ENCODE data around the gene RASSF7. TPM values are rescaled to one million over a fixed set of nuclear protein-coding genes. Genes with fewer than 3 reads are reported as not detected.

The RASSF7 gene
- total RNA-seq, 1 experiment from 2014 or later: 36.2 TPM

DNA sequence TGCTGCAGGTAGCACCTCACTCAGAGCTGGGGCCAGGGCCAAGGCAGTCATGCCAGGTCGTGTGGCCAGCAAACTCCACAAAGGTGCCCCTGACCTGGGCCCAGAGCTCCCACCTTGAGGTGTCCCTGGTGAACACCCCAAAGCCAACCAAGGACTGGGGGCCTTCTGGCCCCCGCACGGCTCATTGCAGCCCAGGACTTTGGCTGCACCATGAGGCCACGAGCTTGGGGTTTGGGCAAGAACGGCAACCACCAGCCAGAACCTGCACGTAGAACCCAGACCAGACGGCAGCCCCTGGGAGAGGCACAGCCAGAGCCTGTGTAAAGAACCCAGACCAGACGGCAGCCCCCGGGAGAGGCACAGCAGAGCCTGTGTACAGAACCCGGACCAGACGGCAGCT lies 15.6 kb upstream of the RASSF7 start:
- H3K4me1 ChIP-seq (replicated peaks; ENCODE audit: insufficient read depth): no peaks in the 10 kb centered on the region
- H3K9me2 ChIP-seq (ENCODE audit: insufficient read depth): no peaks in the 10 kb centered on the region
- no peak for DNase-seq
- no peaks in the 10 kb centered on the region for H3K9me3 ChIP-seq (ENCODE audit: insufficient read depth, low read depth)
- no peaks in the 10 kb centered on the region for H3K27me3 ChIP-seq (ENCODE audit: insufficient read depth, low read depth)
- no peaks in the 10 kb centered on the region for H3K36me3 ChIP-seq (ENCODE audit: low read depth)
- ChIA-PET CTCF (no interaction called here), POLR2A (ENCODE audit: unreplicated experiment) (no interaction called here)
- no peaks in the 10 kb centered on the region for H3K79me2 ChIP-seq (ENCODE audit: low read depth)
- no peak overlapping the region for H3K27ac ChIP-seq
- H3F3A ChIP-seq (ENCODE audit: insufficient read depth, low read depth): no peaks in the 10 kb centered on the region
- H3K4me2 ChIP-seq: no peak overlapping the region
- H4K20me1 ChIP-seq (ENCODE audit: insufficient read depth): no peaks in the 10 kb centered on the region
- H3K4me3 ChIP-seq: no peak overlapping the region
- TF ChIP-seq, protein P1, sequence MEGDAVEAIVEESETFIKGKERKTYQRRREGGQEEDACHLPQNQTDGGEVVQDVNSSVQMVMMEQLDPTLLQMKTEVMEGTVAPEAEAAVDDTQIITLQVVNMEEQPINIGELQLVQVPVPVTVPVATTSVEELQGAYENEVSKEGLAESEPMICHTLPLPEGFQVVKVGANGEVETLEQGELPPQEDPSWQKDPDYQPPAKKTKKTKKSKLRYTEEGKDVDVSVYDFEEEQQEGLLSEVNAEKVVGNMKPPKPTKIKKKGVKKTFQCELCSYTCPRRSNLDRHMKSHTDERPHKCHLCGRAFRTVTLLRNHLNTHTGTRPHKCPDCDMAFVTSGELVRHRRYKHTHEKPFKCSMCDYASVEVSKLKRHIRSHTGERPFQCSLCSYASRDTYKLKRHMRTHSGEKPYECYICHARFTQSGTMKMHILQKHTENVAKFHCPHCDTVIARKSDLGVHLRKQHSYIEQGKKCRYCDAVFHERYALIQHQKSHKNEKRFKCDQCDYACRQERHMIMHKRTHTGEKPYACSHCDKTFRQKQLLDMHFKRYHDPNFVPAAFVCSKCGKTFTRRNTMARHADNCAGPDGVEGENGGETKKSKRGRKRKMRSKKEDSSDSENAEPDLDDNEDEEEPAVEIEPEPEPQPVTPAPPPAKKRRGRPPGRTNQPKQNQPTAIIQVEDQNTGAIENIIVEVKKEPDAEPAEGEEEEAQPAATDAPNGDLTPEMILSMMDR (conservative IDR thresholded peaks at IDR 0.05): no peak
- no peak for TF ChIP-seq EZH2 (IDR thresholded peaks at IDR 0.05; ENCODE audit: low read depth)
- H2AFZ ChIP-seq: no peak overlapping the region
- intact Hi-C loops (cut with micrococcal nuclease; ENCODE audit: unreplicated experiment): no loop called here
- no TSS peak for BruUV-seq (replicated peaks)

DNA sequence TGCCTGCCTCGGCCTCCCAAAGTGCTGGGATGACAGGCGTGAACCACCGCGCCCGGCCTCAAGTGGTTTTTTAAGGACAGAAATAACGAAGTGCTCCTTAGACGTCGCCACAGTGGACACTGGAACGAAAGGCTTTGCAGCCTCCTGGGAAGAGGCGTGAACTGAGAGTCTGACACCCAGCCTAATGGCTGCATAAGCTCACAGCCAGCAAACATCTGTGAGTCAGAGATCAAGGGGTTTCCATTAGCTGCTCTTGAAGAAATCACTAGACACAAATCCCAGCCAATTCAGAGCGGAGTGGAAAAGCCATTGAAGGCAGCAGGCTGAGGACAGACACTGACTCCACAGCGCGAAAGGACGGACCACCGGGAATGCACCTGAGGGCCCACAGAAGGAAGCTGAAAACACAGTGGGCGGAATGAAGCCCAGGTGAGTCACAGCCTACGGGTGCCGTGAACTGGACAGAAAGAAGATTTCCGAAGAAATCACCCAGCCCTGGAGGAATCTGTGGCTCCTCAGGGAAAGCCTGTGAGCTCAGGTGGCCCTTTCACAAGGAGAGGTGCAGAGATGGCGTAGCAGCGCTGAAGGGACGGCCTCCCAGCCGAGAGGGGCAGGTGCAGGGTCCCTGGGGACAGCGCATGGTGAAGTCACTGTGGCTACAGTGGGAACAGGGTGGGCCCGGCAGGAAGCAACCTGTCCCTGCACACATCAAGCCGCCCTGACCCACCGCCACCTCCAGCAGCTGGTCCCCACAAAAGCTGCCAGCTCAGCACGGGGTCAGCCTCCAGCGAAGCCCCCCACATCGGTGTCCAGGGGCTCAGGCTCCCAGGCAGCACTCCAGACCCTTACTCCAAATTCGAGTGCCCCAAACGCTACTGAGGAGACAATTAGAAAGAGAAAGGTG lies 11.8 kb upstream of the RASSF7 start:
- intact Hi-C loops (cut with micrococcal nuclease; ENCODE audit: unreplicated experiment): no loop called here
- CTCF ChIA-PET: no interaction called here

DNA sequence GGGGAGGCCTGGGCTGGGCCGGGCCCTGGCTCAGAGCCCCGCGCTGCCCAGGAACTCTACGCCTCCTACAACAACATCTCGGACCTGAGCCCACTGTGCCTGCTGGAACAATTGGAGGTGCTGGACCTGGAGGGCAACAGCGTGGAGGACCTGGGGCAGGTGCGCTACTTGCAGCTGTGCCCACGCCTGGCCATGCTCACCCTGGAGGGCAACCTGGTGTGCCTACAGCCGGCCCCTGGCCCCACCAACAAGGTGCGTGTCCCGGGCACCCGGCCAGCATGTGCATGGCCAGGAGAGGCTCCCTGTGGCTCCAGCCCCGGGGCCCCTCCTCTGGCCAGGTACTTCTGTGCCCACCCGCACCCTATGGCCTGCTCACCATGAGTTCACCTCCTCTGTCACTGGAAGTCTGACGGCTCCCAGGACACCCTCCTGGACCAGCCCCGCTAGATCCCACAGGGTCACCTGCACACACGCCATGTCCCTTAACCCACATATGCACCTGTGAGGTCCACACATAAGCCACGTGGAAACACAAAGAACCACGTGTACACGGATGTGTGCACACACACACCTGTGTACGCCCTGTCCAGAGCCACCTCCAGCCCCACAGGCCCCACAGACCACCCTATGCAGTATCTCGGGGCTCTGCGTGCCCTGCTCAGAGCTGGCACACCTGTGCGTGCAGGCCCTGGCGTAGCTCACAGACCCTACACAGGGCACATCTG lies 10.6 kb upstream of the RASSF7 start:
- ChIA-PET CTCF (no interaction called here), POLR2A (ENCODE audit: unreplicated experiment) (no interaction called here)
- no peak for DNase-seq
- no peaks in the 10 kb centered on the region for H3F3A ChIP-seq (ENCODE audit: insufficient read depth, low read depth)
- H3K27ac ChIP-seq: no peak overlapping the region
- H3K4me3 ChIP-seq: no peak overlapping the region
- no TSS peak for BruUV-seq (replicated peaks)
- no peaks in the 10 kb centered on the region for H3K27me3 ChIP-seq (ENCODE audit: insufficient read depth, low read depth)
- H3K79me2 ChIP-seq (ENCODE audit: low read depth): no peaks in the 10 kb centered on the region
- no peaks in the 10 kb centered on the region for H3K4me1 ChIP-seq (replicated peaks; ENCODE audit: insufficient read depth)
- intact Hi-C loops (cut with micrococcal nuclease; ENCODE audit: unreplicated experiment): no loop called here
- H4K20me1 ChIP-seq (ENCODE audit: insufficient read depth): no peaks in the 10 kb centered on the region
- no peaks in the 10 kb centered on the region for H3K9me3 ChIP-seq (ENCODE audit: insufficient read depth, low read depth)
- TF ChIP-seq, protein P1 (conservative IDR thresholded peaks at IDR 0.05): no peak
- TF ChIP-seq EZH2 (IDR thresholded peaks at IDR 0.05; ENCODE audit: low read depth): no peak
- H3K4me2 ChIP-seq: no peak overlapping the region
- H2AFZ ChIP-seq: no peak overlapping the region
- no peaks in the 10 kb centered on the region for H3K9me2 ChIP-seq (ENCODE audit: insufficient read depth)
- H3K36me3 ChIP-seq (ENCODE audit: low read depth): no peaks in the 10 kb centered on the region

More for the DNA sequence above, 11.8 kb upstream of the RASSF7 start:
- Histone ChIP-seq H3K27ac (no peak overlapping the region), H3K79me2 (ENCODE audit: low read depth) (no peaks in the 10 kb centered on the region), H3K9me2 (ENCODE audit: insufficient read depth) (no peaks in the 10 kb centered on the region), H3K4me2 (no peak overlapping the region), H4K20me1 (ENCODE audit: insufficient read depth) (no peaks in the 10 kb centered on the region), H3K36me3 (ENCODE audit: low read depth) (no peaks in the 10 kb centered on the region), H3K27me3 (ENCODE audit: insufficient read depth, low read depth) (no peaks in the 10 kb centered on the region), H3K4me1 (replicated peaks; ENCODE audit: insufficient read depth) (no peaks in the 10 kb centered on the region), H3F3A (ENCODE audit: insufficient read depth, low read depth) (no peaks in the 10 kb centered on the region), H3K9me3 (ENCODE audit: insufficient read depth, low read depth) (no peaks in the 10 kb centered on the region), H2AFZ (no peak overlapping the region), H3K4me3 (no peak overlapping the region)
- POLR2A ChIA-PET (ENCODE audit: unreplicated experiment): no interaction called here
- DNase-seq: no peak
- no TSS peak for BruUV-seq (replicated peaks)
- no peak for TF ChIP-seq EZH2 (IDR thresholded peaks at IDR 0.05; ENCODE audit: low read depth)
- TF ChIP-seq, protein P1 (conservative IDR thresholded peaks at IDR 0.05): no peak
